Mucosa of gallbladder (tissue), 1 donor: ENCODE results near the gene R3HDML. TPM values are rescaled to one million over a fixed set of nuclear protein-coding genes. Genes with fewer than 3 reads are reported as not detected.

ENCODE experiments used
- total RNA-seq: library from RNA; stranded (reverse); gene quantifications from one replicate; pipeline ENCODE4 v1.2.1, GENCODE V29; 2021
- donor health status: DM: no; HTN: no; CAD: no.

The R3HDML gene
- total RNA-seq, 1 donor from 2014 or later, result not detected

Other genes starting within 250 kb of the R3HDML start
- gene JPH2, start 149.9 kb upstream of the R3HDML start, total RNA-seq, result 48.9 TPM
- 34.8 TPM for gene OSER1, start 126.3 kb upstream of the R3HDML start, total RNA-seq
- not detected for gene GDAP1L1, start 89.7 kb upstream of the R3HDML start, total RNA-seq
- gene FITM2, start 25.8 kb upstream of the R3HDML start, total RNA-seq, result 10.9 TPM
- gene HNF4A, start 18.7 kb downstream of the R3HDML start, total RNA-seq, result 74.4 TPM
- 14.8 TPM for gene TTPAL, start 138.8 kb downstream of the R3HDML start, total RNA-seq
- gene SERINC3, start 185.0 kb downstream of the R3HDML start, total RNA-seq, result 120 TPM
- gene PKIG, start 245.5 kb downstream of the R3HDML start, total RNA-seq, result 92.0 TPM